Lower leg skin (tissue), 4 donors: ENCODE measurements around the gene TKTL1. TPM values are rescaled to one million over a fixed set of nuclear protein-coding genes. Genes with fewer than 3 reads are reported as not detected.

Source experiments
- DNase-seq, 2 donors: peaks; one replicate each; pipeline ENCODE4 v3.0.0-alpha.2; 2019; ENCODE audit warnings: low spot score in 2 of 2
- H3K4me3 ChIP-seq: fragments of 200-600 bp; sonication (generic); 2 replicates; pipeline ENCODE4 v1.5.1; 2017; ENCODE audit warnings: mild to moderate bottlenecking, low read depth; ENCODE audit not compliant: poor library complexity, severe bottlenecking
- POLR2A ChIP-seq, 2 donors: fragments of 450-650 bp; IDR thresholded peaks; one replicate each; pipeline ENCODE4 v1.6.1; 2016 to 2017; ENCODE audit warnings: antibody characterized with exemption in 2 of 2, mild to moderate bottlenecking in 1 of 2, moderate library complexity in 1 of 2
- WGBS, 2 donors: methylation state at CpG; one replicate each; pipeline ENCODE4 v1.1.5; 2018; 5-methylcytosine and 5-hydroxymethylcytosine counted together
- intact Hi-C: fragments of 100-400 bp; cut with DNase I; formaldehyde crosslinking; loops from one replicate; pipeline ENCODE4 v1.15.0; 2023; ENCODE audit warnings: low total_unique reads
- total RNA-seq, 4 donors: library from RNA; depleted of rRNA; stranded (reverse); fragments of >200 nt; gene quantifications; one replicate each; pipeline ENCODE4 v1.1.0, GENCODE V29; 2016
- TF ChIP-seq, protein P1 (sequence below), 3 donors: fragments of 450-650 bp; IDR thresholded peaks; one replicate each; pipeline ENCODE4 v1.5.1; 2016; ENCODE audit warnings: antibody characterized with exemption in 3 of 3, mild to moderate bottlenecking in 3 of 3, moderate library complexity in 2 of 3

Gene TKTL1
- total RNA-seq, 4 donors from 2014 or later = 0.42 to 1.1 (median 0.46) TPM; not detected in 1

DNA sequence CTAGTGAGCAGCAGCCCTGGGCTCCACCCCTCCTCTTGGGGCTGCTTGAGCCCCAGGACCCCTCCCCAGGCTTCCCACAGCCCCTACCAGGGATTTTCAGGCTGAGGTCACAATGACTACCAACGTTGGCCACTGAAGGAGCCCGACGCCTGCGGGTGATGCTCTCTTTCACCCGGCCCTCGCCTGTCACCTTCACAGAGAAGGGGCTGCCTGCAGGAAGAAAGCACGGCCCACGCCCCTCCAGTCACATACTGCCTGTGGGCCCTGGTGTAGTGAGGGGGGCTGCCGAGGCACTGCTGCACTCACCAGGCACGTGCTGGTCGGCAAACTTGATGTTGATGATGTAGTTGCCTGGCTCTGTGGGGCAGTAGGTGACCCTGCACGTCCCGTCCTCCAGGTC lies 56.9 kb downstream of the TKTL1 start:
- intact Hi-C loops = no loop called here
- WGBS, 2 donors = 60 to 85% methylated on average over 1 to 11 of the region's 13 CpGs
- TF ChIP-seq, protein P1, sequence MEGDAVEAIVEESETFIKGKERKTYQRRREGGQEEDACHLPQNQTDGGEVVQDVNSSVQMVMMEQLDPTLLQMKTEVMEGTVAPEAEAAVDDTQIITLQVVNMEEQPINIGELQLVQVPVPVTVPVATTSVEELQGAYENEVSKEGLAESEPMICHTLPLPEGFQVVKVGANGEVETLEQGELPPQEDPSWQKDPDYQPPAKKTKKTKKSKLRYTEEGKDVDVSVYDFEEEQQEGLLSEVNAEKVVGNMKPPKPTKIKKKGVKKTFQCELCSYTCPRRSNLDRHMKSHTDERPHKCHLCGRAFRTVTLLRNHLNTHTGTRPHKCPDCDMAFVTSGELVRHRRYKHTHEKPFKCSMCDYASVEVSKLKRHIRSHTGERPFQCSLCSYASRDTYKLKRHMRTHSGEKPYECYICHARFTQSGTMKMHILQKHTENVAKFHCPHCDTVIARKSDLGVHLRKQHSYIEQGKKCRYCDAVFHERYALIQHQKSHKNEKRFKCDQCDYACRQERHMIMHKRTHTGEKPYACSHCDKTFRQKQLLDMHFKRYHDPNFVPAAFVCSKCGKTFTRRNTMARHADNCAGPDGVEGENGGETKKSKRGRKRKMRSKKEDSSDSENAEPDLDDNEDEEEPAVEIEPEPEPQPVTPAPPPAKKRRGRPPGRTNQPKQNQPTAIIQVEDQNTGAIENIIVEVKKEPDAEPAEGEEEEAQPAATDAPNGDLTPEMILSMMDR (IDR thresholded peaks at IDR 0.05) = no peak
- TF ChIP-seq POLR2A (IDR thresholded peaks at IDR 0.05) = no peak
- DNase-seq = no peak
- H3K4me3 ChIP-seq = no peak overlapping the region

DNA sequence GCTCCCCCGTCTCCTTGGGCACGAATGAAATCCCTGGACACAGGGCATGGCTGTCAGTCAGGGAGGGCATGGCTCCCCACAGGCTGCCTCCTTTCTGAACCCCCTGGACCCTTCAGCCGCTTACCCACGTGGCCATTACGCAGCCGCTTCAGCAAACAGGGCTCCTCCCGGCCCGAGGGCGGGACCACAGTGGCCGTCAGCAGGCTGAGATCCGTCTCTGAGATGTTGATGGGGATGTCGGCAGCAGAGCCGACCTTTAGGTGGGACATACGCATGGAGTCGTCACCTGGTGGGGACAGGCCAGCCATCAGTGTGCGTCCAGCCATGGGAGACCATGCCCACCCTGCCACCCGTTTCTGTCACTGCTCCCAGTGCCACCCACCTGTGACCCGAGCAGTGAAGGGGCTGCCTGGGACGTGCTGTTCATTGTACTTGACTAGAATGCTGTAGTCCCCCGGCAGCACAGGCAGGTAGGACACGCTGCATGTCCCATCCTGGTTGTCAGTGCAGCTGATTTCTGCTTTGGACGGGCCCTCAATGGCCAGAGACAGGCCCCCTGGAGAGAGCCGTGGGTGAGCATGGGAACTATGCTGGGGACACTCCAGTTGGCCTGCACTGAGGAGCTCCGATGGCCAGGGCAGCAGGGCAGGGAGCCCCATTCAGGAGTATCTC lies 57.7 kb downstream of the TKTL1 start:
- H3K4me3 ChIP-seq = no peak overlapping the region
- intact Hi-C loops = no loop called here
- 91 to 94% methylated on average over 11 to 18 of the region's 24 CpGs for WGBS, 2 donors
- no peak for TF ChIP-seq POLR2A (IDR thresholded peaks at IDR 0.05)
- TF ChIP-seq, protein P1 (IDR thresholded peaks at IDR 0.05) = no peak
- no peak for DNase-seq

DNA sequence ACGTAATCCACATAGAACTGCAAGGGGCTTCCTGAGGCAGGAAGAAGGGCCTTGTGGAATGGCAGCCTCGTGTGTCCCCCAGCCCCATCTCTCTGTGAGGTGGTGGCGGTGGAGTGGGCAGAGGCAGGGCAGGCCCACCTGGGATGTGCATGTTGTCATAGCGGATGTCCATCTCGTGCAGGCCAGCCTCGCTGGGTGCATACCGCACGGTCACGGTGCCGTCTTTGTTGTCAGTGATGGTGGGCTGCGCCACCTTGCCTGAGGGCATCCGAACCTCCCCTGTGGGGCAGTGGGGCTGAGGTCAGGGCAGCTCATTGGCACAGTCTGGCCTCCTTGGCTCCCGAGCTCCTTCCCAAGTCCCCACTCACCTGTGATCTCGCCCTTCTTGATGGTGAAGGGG lies 58.4 kb downstream of the TKTL1 start:
- intact Hi-C loops = no loop called here
- no peak for TF ChIP-seq POLR2A (IDR thresholded peaks at IDR 0.05)
- TF ChIP-seq, protein P1 (IDR thresholded peaks at IDR 0.05) = no peak
- 87 to 89% methylated on average over 7 to 12 of the region's 14 CpGs for WGBS, 2 donors
- no peak overlapping the region for H3K4me3 ChIP-seq
- DNase-seq = no peak

DNA sequence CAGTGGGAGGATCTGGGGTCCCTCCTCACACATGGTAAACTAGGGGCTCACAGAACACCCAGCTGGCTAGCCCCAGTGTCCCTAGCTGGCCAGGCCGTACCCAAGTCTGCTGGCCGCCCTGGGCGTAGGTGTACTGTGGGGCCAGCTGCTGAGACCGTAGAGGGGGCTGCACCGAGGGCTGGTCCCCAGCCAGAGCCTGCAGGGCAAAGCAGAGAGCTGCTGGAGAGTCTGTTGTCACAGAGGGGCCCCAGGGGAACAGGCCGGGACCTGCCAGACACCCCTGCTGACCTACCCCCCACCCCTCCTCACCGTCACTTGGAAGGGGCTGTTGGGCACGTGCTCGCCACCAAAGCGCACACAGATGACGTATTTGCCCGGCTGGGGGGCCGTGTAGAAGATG lies 58.9 kb downstream of the TKTL1 start:
- WGBS, 2 donors = 77 to 95% methylated on average over 4 to 11 of the region's 13 CpGs
- no peak for DNase-seq
- H3K4me3 ChIP-seq = no peak overlapping the region
- intact Hi-C loops = no loop called here
- TF ChIP-seq, protein P1 (IDR thresholded peaks at IDR 0.05) = no peak
- no peak for TF ChIP-seq POLR2A (IDR thresholded peaks at IDR 0.05)

DNA sequence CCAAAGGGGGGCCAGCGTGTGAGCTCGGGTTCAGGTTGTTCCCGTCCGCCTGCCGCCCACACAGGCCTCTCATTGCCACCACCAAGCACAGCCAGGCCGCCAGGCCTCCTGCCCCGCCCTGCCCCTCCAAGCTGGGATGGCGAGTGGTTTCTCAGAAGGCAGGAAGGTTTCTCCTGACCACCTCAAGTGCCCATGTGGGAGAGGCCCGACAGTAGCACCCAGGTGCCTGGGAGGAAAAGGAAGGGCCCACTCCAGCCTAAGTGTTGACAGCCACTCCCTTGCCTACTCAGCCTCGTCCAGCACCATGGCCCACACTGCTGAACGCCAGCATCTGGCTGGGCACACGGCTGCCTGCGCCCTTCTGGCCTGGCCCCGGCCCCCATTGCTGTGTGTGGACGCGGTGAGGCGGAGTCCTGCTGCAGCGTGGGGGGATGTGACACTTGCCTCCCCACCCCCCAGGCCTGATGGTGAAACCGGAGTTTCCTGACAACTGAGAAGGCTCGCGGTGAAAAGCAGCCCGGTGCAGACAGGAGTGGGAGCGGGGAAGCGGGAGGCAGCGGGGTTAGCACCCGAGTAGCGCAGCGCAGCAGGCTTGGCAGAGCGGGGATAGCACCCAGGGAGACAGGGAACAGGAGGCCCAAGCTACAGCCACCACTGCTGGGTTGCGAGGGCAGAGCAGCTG lies 59.6 kb downstream of the TKTL1 start:
- WGBS, 2 donors = 64 to 90% methylated on average over 12 to 30 of the region's 30 CpGs
- no peak for DNase-seq
- H3K4me3 ChIP-seq = no peak overlapping the region
- intact Hi-C loops = no loop called here
- TF ChIP-seq, protein P1 (IDR thresholded peaks at IDR 0.05) = no peak
- no peak for TF ChIP-seq POLR2A (IDR thresholded peaks at IDR 0.05)
